HL-60 (cell line): Measurements from ENCODE around the gene PPP1R7.
"Not testable (repeated sequence)": the region's sequence is repeated elsewhere in the genome, so short reads cannot be mapped to it uniquely, and the experiment has no call there.

Source experiments
- DNase-seq, 2 experiments: peaks; one replicate each; pipeline ENCODE4 v3.0.0-alpha.2; 2010 to 2020; ENCODE audit warnings: low read depth in 1 of 2, low spot score in 1 of 2
- H3K27ac ChIP-seq: fragments of 250-450 bp; sonication (Bioruptor Pico); replicated peaks from 2 replicates; pipeline ENCODE4 v1.5.1; 2020; ENCODE audit warnings: mild to moderate bottlenecking, moderate library complexity
- H3K27me3 ChIP-seq: fragments of 250-450 bp; sonication (Bioruptor Pico); 2 replicates; pipeline ENCODE4 v1.5.1; 2021; ENCODE audit warnings: mild to moderate bottlenecking, moderate library complexity; ENCODE audit not compliant: insufficient read depth, poor library complexity, severe bottlenecking
- H3K4me3 ChIP-seq: replicated peaks from 2 replicates; pipeline ENCODE4 v1.5.1; 2011; ENCODE audit warnings: mild to moderate bottlenecking, control low read depth, low read length; ENCODE audit not compliant: insufficient read depth
- CTCF ChIP-seq: IDR thresholded peaks from one replicate; pipeline ENCODE4 v1.5.1; 2011; ENCODE audit warnings: low read length, control low read depth, inconsistent platforms; ENCODE audit not compliant: insufficient read depth
- GABPA ChIP-seq: IDR thresholded peaks from 2 replicates; pipeline ENCODE4 v1.6.1; 2012; ENCODE audit warnings: low read depth
- POLR2AphosphoS5 ChIP-seq: IDR thresholded peaks from 2 replicates; pipeline ENCODE4 v1.6.1; 2012; ENCODE audit warnings: low read depth
- SPI1 ChIP-seq: IDR thresholded peaks from 2 replicates; pipeline ENCODE4 v1.6.1; 2012; ENCODE audit warnings: low read depth, mild to moderate bottlenecking, borderline replicate concordance
- TF ChIP-seq, protein P1 (sequence below): IDR thresholded peaks from 2 replicates; pipeline ENCODE4 v1.6.1; 2012; ENCODE audit warnings: low read depth; ENCODE audit not compliant: insufficient replicate concordance

PPP1R7 gene

GRCh38 chr2:241191081-241191480 lies 40.8 kb downstream of the PPP1R7 start:
- H3K27me3 ChIP-seq: no peaks in the 10 kb centered on the region
- no peak overlapping the region for H3K27ac ChIP-seq
- TF ChIP-seq, protein P1, sequence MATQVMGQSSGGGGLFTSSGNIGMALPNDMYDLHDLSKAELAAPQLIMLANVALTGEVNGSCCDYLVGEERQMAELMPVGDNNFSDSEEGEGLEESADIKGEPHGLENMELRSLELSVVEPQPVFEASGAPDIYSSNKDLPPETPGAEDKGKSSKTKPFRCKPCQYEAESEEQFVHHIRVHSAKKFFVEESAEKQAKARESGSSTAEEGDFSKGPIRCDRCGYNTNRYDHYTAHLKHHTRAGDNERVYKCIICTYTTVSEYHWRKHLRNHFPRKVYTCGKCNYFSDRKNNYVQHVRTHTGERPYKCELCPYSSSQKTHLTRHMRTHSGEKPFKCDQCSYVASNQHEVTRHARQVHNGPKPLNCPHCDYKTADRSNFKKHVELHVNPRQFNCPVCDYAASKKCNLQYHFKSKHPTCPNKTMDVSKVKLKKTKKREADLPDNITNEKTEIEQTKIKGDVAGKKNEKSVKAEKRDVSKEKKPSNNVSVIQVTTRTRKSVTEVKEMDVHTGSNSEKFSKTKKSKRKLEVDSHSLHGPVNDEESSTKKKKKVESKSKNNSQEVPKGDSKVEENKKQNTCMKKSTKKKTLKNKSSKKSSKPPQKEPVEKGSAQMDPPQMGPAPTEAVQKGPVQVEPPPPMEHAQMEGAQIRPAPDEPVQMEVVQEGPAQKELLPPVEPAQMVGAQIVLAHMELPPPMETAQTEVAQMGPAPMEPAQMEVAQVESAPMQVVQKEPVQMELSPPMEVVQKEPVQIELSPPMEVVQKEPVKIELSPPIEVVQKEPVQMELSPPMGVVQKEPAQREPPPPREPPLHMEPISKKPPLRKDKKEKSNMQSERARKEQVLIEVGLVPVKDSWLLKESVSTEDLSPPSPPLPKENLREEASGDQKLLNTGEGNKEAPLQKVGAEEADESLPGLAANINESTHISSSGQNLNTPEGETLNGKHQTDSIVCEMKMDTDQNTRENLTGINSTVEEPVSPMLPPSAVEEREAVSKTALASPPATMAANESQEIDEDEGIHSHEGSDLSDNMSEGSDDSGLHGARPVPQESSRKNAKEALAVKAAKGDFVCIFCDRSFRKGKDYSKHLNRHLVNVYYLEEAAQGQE: no peak
- no peak for TF ChIP-seq POLR2AphosphoS5
- no peak for TF ChIP-seq SPI1
- no peak for DNase-seq
- H3K4me3 ChIP-seq: no peak overlapping the region

DNA sequence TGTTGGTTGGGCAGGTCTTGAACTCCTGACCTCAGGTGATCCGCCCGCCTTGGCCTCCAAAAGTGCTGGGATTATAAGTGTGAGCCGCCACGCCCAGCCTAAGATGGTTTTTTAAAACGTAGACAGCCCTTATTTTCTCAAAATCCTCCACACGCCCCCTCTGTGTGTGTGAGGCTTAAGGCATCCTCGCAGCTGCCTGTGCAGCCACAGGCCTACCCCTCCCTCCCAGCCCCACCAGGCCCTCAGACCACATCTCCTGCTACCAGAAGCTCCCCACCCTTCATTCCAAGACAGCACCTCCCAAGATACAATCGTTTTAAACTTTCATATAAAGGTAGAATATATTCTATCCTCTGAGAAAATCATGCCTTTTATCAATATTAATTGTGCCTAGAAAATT lies 43.0 kb downstream of the PPP1R7 start:
- DNase-seq: no peak
- Histone ChIP-seq H3K4me3 (no peak overlapping the region), H3K27ac (no peak overlapping the region), H3K27me3 (no peaks in the 10 kb centered on the region)
- TF ChIP-seq CTCF (no peak), GABPA (no peak), POLR2AphosphoS5 (no peak), SPI1 (no peak)
- TF ChIP-seq, protein P1: no peak

- Histone ChIP-seq H3K27me3 (no peaks in the 10 kb centered on the region), H3K27ac (no peak overlapping the region), H3K4me3 (no peak overlapping the region)
- DNase-seq: no peak
- TF ChIP-seq SPI1: no peak
- TF ChIP-seq, protein P1: no peak
Observed at GRCh38 chr2:241194811-241195210, 44.5 kb downstream of the PPP1R7 start.

- Histone ChIP-seq H3K27me3 (no peaks in the 10 kb centered on the region), H3K27ac (no peak overlapping the region), H3K4me3 (no peak overlapping the region)
- TF ChIP-seq SPI1: no peak
- no peak for TF ChIP-seq GABPA
- TF ChIP-seq POLR2AphosphoS5: no peak
- no peak for TF ChIP-seq CTCF
- TF ChIP-seq, protein P1: no peak
- DNase-seq: no peak
Observed at GRCh38 chr2:241195506-241196130, 45.4 kb downstream of the PPP1R7 start.

DNA sequence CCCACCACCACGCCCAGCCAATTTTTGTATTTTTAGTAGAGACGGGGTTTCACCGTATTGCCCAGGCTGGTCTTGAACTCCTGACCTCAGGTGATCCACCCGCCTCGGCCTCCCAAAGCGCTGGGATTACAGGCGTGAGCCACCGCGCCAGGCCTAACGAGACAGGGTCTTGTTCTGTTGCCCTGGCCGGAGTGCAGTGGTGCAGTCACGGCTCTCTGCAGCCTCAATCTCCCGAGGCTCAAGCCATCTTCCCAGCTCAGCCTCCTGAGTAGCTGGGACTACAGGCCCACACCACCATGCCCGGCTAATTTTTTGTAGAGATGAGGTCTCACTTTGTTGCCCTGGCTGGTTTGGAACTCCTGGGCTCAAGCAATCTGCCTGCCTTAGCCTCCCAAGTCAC lies 47.0 kb downstream of the PPP1R7 start:
- not testable (repeated sequence) for H3K4me3 ChIP-seq, H3K27ac ChIP-seq, H3K27me3 ChIP-seq, DNase-seq
